Measurements from ENCODE around the gene SUGCT. TPM values are rescaled to one million over a fixed set of nuclear protein-coding genes. Genes with fewer than 3 reads are reported as not detected.
"Not testable (repeated sequence)": the region's sequence is repeated elsewhere in the genome, so short reads cannot be mapped to it uniquely, and the experiment has no call there.

SUGCT gene
- total RNA-seq, 1 experiment from 2014 or later, result 6.6 TPM

GRCh38 chr7:40199076-40199802 is 64.4 kb downstream of the SUGCT start:
- DNase-seq (ENCODE audit: low read depth), result peak; percentile 50

DNA sequence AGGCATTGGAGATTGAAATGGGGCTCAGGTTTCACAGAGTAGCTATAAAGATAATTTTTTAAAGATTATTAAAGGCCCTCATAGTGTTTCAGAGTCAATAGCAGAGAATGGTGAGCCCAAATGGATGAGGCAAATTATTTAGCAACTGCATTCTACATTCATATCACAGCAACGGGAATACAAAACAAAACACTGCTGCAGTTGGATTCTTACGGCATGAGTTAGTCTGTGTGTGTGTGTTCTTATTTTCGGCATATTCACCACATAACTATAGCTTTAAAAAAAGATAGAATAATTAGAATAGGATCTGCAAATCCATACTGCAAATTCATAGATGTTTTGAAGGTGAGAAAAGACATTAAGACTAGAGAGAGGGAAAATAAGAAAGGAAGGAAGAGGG is 66.0 kb downstream of the SUGCT start:
- peak; percentile 9 for DNase-seq (ENCODE audit: low read depth)

DNA sequence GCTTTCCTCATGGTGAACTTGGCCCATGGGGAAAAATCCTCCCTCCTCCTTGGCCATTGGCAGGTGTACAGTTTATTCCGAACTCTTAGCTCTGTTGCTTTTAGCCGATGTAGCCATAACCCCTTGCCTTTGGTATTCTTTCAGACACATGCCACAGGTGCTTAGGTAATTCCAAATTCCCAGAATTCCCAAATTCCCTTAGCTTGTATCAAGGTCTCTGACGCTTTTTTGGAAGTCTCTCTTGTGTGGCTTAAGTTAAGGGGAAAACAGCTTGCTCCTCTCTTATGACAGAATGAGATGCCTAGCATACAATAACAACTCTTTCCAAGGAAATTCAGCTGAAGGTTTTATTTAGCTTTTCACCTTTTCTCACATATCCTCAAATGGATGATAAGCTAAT is 68.0 kb downstream of the SUGCT start:
- DNase-seq (ENCODE audit: low read depth), result no peak

DNA sequence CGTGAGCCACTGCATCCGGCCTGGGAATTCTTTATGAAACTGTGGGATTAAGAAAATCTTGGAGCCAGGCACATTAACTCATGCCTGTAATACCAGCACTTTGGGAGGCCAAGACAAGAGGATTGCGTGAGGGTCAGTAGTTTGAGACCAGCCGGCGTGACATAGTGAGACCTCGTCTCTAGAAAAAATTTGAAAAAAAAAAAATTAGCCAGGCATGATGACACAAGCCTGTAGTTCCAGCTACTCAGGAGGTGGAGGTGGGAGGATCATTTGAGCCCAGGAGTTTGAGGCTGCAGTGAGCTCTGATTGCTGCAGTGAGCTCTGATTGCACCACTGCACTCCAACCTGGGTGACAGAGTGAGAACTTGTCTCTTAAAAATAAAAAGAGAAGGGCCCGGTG is 69.8 kb downstream of the SUGCT start:
- DNase-seq (ENCODE audit: low read depth), result no peak

DNA sequence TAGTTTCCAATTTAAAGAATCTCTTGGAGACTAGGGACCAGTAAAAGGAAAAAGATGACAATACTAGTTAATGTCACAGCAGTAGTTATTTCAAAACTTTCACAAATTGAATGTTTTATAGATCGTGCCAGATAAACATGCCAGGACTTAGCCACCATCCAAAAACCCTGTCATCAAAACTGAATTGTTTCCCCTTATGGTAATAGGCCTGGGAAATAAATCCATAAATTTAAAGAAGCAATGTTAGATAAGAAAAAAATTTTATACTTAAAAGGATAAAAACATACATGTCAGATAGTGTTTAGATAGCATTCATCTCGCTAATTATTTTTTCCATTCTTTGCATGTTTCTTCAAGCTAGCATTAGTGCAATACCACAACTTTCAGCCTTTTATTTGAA is 71.2 kb downstream of the SUGCT start:
- no peak for DNase-seq (ENCODE audit: low read depth)

DNA sequence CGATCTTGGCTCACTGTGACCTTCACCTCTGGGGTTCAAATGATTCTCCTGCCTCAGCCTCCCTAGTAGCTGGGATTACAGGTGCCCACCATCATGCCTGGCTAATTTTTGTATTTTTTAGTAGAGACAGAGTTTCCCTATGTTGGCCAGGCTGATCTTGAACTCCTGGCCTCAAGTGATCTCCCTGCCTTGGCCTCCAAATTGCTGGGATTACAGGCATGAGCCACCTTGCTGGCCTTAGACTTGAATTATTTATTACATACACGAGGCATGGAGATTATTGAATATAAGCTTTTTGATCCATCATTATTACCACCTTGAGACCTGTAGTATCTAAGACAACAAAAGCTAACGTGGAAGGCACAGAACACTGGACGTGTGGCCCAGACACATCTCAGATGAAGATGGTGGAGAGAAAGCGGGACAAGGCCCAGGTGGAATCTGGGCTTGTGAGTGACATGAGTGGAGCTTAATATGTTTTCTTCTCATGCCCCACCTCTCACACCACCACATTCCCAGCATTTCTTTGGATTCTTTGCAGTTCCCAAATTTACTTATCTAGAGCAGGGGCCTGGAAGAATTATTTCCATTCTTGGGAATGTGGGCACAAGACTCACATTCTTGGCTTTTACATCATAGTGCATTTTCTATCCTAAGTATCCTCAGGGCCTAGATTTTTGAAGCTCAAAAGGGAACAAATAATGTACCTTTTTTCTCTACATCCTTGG is 76.6 kb downstream of the SUGCT start:
- no peak for DNase-seq (ENCODE audit: low read depth)

- no peak for DNase-seq (ENCODE audit: low read depth)
Observed at GRCh38 chr7:40213291-40213690, 78.5 kb downstream of the SUGCT start.

DNA sequence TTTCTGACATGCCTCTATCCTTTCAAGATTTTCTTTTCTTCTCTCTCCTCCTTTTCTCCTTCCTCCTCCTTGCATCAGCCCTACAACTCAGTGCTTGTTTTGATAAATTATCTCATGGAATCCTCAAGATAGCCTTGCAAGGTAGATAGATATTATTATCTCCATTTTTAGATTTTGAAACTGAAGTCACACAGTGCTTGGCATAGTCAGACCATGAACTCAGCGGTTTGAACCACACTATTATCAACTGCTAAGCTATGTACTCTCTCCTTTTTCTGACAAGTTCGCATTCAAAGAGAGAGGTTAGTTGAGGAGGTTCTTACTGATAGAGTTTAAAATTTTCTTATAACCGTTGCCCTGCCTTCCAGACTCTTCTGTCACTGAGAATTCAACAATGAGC is 79.1 kb downstream of the SUGCT start:
- DNase-seq (ENCODE audit: low read depth), result no peak

GRCh38 chr7:40218612-40219011 is 83.8 kb downstream of the SUGCT start:
- not testable (repeated sequence) for DNase-seq (ENCODE audit: low read depth)

DNA sequence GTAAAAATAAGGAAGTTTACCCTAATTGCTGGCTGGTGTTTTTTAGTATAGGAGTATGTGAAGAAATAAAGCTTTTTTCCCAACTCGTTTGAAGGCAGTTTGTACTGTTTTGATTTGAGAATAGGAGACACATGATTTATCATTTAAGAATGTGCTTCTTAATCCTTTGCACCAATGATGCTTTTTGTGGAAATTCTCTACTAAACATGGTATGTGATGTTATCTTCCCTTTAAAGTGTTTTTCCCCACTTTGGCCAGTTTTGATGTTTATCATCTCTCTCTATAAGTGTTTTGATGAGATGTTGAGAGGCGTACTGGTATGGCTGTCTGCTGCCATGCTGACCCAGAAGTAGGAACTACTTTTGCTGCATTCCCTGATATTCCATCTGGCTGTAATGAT is 85.1 kb downstream of the SUGCT start:
- peak; percentile 48 for DNase-seq (ENCODE audit: low read depth)

DNA sequence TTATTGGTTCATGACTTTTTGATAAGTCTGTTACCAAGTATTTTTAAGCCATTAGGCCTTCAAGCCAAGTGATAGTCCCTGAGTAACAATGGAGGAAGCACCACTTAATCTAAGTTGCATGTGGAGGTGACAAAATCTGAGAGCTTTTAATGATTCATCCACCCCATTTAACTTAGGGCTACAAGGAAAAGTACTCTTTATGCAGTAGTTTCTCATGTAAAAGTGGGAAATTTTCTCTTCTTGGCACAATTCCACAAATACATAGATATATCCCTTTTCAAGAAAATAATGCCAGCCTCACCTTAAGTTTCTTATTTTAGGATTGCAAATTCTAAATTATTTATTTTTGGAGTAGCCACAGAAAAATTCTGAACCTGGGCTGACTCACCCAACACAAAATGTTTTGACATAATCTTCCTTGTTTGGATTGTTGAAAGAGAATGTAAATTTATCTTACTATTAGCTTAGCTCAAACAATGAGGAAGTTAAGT is 85.7 kb downstream of the SUGCT start:
- DNase-seq (ENCODE audit: low read depth), result peak; percentile 31

DNA sequence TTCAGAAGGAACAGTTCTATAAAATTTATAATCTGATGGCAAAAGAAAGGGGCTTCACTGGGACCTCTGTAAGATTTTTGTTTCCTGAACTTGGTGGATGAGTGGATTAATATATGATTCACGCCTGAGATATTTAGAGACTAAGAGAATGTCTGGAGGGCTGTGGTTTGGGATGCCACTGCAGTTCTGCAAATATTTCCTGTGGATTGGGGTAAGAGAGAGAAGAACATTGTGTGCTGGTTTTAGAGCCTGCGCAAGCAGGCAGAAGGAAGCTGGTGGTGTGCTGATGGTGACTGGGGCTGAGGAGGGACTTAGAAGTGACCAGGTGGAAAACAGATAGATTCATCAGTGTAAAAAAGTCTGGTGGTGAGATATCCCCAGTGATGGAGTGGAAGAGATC is 87.0 kb downstream of the SUGCT start:
- DNase-seq (ENCODE audit: low read depth), result peak; percentile 95

- no peak for DNase-seq (ENCODE audit: low read depth)
Observed at GRCh38 chr7:40223451-40224127, 88.8 kb downstream of the SUGCT start.

GRCh38 chr7:40230101-40230500 is 95.3 kb downstream of the SUGCT start:
- no peak for DNase-seq (ENCODE audit: low read depth)

GRCh38 chr7:40231796-40232195 is 97.0 kb downstream of the SUGCT start:
- no peak for DNase-seq (ENCODE audit: low read depth)

DNA sequence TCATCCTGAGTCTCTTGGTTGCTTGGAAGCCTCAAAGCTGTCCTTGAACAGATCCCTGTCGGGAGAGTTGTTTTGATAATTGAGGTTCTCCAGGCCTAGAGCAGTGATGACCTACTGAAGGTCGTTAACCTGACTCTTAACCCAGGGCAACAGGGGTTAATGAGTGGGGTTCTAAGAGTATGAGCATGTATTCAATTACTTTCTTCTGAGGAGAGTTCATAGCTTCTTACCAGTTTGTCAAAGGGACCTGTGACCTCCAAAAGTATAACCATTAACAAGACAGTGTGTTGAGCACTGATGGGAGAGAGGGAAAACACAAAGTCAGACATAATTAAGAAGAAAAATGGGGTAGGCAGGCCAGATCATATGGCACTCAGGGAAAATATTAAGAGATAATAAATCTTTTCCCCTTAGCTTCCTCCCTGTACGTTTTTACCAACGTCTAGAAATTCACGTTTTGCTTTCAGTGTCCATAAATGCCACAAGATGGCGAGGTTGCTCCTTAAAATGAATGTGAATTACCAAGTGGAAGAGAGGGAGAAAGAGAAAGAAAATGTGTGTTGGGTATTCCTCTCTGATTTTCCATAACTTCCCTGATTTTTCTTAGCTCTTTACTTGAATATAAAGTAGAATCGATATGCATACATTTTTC is 97.6 kb downstream of the SUGCT start:
- DNase-seq (ENCODE audit: low read depth), result peak; percentile 58

DNA sequence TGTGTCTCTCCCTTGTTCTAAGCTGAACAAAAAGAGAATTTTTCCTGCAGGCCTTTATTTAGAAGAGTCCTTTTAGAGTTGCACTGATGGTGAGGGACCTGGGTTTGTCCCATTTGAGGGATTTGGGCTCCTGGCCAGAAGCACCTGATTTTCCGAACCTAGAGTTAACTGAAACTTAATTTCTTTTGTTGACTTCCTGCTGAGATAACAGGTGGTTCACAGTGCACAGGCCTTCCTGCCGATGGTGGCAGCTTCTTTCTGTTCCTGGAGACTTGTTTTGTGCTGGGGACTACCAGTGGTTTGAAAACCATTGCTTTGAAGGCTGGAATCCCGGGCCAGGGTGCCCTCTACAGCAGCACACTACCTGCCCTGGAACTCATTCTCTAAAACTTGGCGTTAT is 99.2 kb downstream of the SUGCT start:
- no peak for DNase-seq (ENCODE audit: low read depth)

DNA sequence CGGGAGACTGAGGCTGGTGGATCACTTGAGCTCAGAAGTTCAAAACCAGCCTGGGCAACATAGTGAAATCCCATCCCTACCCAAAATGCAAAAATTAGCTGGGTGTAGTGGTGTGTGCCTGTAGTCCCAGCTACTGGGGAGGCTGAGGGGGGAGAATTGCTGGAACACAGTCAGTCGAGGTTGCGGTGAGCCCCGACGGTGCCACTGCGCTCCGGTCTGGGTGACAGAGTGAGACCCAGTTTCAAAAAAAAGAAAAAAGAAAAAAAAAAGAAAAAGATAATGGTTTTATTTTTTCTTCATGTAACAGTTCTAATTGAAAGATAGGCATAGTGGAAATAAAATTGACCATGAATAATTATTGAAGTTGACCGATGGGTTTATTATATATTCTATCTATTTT is 99.9 kb downstream of the SUGCT start:
- DNase-seq (ENCODE audit: low read depth), result no peak

DNA sequence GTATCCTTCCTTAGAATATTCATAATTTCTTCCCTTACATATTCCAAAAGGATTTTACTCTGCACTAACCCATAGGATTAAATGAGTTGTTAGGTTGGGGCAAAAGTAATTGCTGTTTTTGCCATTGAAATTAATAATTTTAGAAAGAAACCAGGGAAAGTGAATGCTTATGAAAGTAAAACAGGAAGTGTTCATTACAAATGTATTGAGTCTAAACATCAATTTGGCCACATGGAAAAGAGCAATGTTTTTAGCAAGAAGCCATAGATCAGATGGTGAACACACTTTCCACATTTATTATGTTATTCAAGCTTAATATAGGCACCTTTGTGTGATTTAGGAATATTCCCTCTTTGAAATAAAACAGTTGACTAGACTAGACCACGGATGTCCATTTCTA is 102.9 kb downstream of the SUGCT start:
- no peak for DNase-seq (ENCODE audit: low read depth)

DNA sequence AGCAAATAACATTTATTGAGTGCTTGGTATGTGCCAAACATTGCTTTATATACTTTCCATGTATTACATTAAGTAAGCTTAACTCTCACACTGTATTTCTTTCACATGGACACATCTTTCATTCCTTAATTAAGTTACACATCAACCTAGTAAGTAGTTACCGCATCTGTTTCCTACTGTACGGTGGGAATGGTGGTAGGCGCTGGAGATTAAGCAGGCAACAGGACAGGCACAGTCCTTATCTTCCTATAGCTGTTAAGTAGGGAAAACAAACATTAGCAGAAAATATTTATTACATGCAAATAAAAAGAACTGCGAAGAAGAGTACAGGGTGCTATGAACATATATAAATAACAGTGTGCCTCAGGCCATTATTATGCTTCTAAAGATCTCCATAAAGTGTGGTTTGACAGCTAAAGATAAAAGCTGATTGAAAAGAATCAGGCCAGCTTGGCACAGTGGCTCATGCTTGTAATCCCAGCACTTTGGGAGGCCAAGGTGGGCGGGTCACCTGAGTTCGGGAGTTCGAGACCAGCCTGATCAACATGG is 105.0 kb downstream of the SUGCT start:
- no peak for DNase-seq (ENCODE audit: low read depth)

DNA sequence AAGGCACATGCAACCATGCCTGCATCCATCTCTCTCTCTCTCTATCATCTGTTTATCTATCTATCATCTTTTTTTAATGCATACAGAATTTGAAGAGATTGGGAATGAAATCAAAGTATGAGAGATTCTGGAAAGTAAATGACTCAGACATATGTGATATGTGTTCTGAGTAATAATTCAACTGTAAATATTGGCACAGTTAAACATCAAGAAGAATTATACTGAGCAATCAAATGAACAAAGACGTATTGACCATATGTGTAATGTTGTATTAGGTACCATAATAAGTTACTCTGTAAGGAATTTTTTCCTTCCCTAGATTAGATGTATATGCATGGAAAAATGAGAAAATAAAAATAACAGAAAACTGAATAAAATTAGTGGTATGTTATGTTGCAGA is 108.3 kb downstream of the SUGCT start:
- DNase-seq (ENCODE audit: low read depth), result no peak

- DNase-seq (ENCODE audit: low read depth), result no peak
Observed at GRCh38 chr7:40244226-40244625, 109.4 kb downstream of the SUGCT start.
